ENCODE measurements around the gene ZC3H7B. TPM values are rescaled to one million over a fixed set of nuclear protein-coding genes. Genes with fewer than 3 reads are reported as not detected.

ZC3H7B gene
- total RNA-seq, 1 experiment from 2014 or later = 53.4 TPM

DNA sequence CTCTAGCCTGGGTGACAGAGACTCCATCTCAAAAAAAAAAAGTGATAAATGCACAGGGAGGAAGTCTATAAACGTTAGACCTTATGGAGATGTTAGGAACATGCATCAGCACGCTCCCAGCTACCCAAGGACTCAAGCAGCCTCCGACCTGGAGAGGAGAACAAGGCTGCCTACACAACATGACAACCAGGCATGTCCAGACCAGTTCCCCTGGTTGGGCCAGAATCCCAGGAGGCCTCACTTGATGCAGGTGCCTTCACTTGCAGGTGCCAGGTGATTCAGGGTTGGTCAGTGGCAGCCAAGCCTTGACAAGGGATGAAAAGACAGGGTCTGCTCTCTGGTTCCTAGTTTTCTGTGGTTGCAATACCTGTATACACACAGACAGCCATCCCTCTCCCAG, 21.3 kb upstream of the ZC3H7B start:
- H3K9me3 Mint-ChIP-seq (ENCODE audit: unreplicated experiment) = no peaks in the 10 kb centered on the region
- H3K27ac Mint-ChIP-seq (ENCODE audit: low read depth, unreplicated experiment) = peak overlapping the region; percentile 81
- no TSS peak for BruUV-seq (replicated peaks)
- H3K4me1 Mint-ChIP-seq (ENCODE audit: insufficient read depth, unreplicated experiment) = peaks cover 19% of the 10 kb centered on the region
- peak; percentile 95 for DNase-seq (ENCODE audit: unreplicated experiment)
- ChIA-PET CTCF (interaction anchor here (0.6 to 0.7 kb wide), 2 partner anchors 28 to 251 kb away, joined by 3 read pairs; no protein-coding TSS in a partner anchor), POLR2A (interaction anchor here (0.6 to 2.2 kb wide), 15 partner anchors 9 to 423 kb away, joined by 3 to 13 read pairs (median 4); partner anchors contain the start of genes EP300, TEF, XPNPEP3 and ZC3H7B)
- no peak overlapping the region for H3K4me3 Mint-ChIP-seq (ENCODE audit: unreplicated experiment)
- TF ChIP-seq, protein P1, sequence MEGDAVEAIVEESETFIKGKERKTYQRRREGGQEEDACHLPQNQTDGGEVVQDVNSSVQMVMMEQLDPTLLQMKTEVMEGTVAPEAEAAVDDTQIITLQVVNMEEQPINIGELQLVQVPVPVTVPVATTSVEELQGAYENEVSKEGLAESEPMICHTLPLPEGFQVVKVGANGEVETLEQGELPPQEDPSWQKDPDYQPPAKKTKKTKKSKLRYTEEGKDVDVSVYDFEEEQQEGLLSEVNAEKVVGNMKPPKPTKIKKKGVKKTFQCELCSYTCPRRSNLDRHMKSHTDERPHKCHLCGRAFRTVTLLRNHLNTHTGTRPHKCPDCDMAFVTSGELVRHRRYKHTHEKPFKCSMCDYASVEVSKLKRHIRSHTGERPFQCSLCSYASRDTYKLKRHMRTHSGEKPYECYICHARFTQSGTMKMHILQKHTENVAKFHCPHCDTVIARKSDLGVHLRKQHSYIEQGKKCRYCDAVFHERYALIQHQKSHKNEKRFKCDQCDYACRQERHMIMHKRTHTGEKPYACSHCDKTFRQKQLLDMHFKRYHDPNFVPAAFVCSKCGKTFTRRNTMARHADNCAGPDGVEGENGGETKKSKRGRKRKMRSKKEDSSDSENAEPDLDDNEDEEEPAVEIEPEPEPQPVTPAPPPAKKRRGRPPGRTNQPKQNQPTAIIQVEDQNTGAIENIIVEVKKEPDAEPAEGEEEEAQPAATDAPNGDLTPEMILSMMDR (IDR thresholded peaks at IDR 0.05; ENCODE audit: unreplicated experiment) = no peak
- no peaks in the 10 kb centered on the region for H3K27me3 Mint-ChIP-seq (ENCODE audit: insufficient read depth, unreplicated experiment)
- H3K36me3 Mint-ChIP-seq (ENCODE audit: insufficient read depth, unreplicated experiment) = peaks cover 89% of the 10 kb centered on the region
- intact Hi-C loops (cut with micrococcal nuclease) = loop anchor here (10.0 kb wide), 1 partner anchor 105 kb away; the partner anchor contains the start of gene TEF

DNA sequence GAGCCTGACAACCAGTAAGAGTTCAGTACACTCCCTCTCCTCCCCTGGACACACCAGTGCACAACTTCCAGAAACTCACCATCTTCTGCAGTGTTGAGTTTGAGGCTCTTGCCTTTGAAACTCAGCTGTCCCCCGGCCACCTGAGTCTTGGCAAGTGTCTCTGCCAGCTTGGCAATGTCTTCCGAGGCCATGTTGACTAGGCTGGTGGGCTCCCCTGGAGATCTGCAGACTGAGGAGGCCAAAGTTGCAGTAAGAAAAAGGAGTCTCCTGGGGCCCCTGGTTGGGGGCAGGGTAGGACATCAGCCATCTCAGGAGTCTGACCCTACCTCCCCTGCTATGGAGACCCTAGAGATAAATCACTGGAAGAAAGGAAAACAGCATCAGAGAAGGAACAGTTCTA, 20.5 kb upstream of the ZC3H7B start:
- Mint-ChIP-seq H3K27ac (ENCODE audit: low read depth, unreplicated experiment) (peak overlapping the region; percentile 81), H3K36me3 (ENCODE audit: insufficient read depth, unreplicated experiment) (peaks cover 85% of the 10 kb centered on the region), H3K27me3 (ENCODE audit: insufficient read depth, unreplicated experiment) (no peaks in the 10 kb centered on the region), H3K4me1 (ENCODE audit: insufficient read depth, unreplicated experiment) (peaks cover 19% of the 10 kb centered on the region), H3K4me3 (ENCODE audit: unreplicated experiment) (no peak overlapping the region), H3K9me3 (ENCODE audit: unreplicated experiment) (no peaks in the 10 kb centered on the region)
- ChIA-PET POLR2A (interaction anchor here (0.6 to 2.2 kb wide), 6 partner anchors 16 to 1230 kb away, joined by 3 to 13 read pairs (median 4); partner anchors contain the start of genes TEF and ZC3H7B), CTCF (interaction anchor here (0.6 to 1.2 kb wide), 4 partner anchors 122 to 358 kb away, joined by 3 to 5 read pairs (median 4); no protein-coding TSS in a partner anchor)
- no TSS peak for BruUV-seq (replicated peaks)
- intact Hi-C loops (cut with micrococcal nuclease) = loop anchor here (10.0 kb wide), 1 partner anchor 104 kb away; the partner anchor contains the start of gene TEF
- DNase-seq (ENCODE audit: unreplicated experiment) = no peak
- TF ChIP-seq, protein P1 (IDR thresholded peaks at IDR 0.05; ENCODE audit: unreplicated experiment) = no peak

DNA sequence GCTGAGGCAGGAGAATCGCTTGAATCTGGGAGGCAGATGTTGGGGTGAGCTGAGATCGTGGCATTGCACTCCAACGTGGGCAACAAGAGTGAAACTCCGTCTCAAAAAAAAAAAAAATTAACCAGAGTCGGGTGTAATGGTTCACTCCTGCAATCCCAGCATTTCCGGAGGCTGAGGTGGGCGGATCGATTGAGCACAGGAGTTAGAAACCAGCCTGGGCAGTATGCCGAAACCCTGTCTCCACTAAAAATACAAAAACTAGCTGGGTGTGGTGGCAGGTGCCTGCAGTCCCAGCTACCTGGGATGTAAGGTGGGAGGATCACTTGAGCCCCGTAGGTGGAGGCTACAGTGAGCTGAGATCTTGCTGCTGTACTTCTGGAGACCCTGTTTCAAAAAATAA, 16.9 kb upstream of the ZC3H7B start:
- H3K4me1 Mint-ChIP-seq (ENCODE audit: insufficient read depth, unreplicated experiment) = peaks cover 38% of the 10 kb centered on the region
- POLR2A ChIA-PET = interaction anchor here (0.6 to 6.1 kb wide), 6 partner anchors 13 to 1785 kb away, joined by 3 to 88 read pairs (median 5); partner anchors contain the start of gene ZC3H7B
- DNase-seq (ENCODE audit: unreplicated experiment) = peak; percentile 50
- no TSS peak for BruUV-seq (replicated peaks)
- peak overlapping the region; percentile 35 for H3K27ac Mint-ChIP-seq (ENCODE audit: low read depth, unreplicated experiment)
- peak overlapping the region; percentile 80 for H3K4me3 Mint-ChIP-seq (ENCODE audit: unreplicated experiment)
- H3K9me3 Mint-ChIP-seq (ENCODE audit: unreplicated experiment) = no peaks in the 10 kb centered on the region
- intact Hi-C loops (cut with micrococcal nuclease) = loop anchor here (10.0 kb wide), 1 partner anchor 100 kb away; the partner anchor contains the start of gene TEF
- CTCF ChIA-PET = interaction anchor here (0.6 to 1.1 kb wide), 3 partner anchors 151 to 806 kb away, joined by 3 read pairs; partner anchors contain the start of gene NDUFA6
- TF ChIP-seq, protein P1 (IDR thresholded peaks at IDR 0.05; ENCODE audit: unreplicated experiment) = no peak
- H3K27me3 Mint-ChIP-seq (ENCODE audit: insufficient read depth, unreplicated experiment) = no peaks in the 10 kb centered on the region
- H3K36me3 Mint-ChIP-seq (ENCODE audit: insufficient read depth, unreplicated experiment) = peaks cover 56% of the 10 kb centered on the region

DNA sequence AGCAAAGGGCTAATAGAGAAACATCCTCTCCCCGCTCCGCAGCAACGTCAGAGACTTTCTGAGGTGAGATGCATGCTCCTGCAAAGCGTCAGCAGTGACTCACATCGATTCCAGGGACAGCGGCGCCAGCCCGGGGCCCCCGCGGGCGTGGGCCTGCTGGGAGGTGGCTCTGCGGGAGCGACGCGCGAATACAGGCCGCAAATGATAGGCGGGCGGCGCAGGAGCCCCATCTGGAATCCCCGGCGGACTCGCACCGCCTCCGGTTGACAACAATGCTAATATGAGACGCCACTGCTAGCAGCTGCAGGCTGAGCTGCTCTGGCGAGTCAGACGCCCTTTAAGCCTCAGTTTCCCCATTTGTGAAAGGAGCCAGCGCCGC, 15.9 kb upstream of the ZC3H7B start:
- Mint-ChIP-seq H3K9me3 (ENCODE audit: unreplicated experiment) (no peaks in the 10 kb centered on the region), H3K4me3 (ENCODE audit: unreplicated experiment) (peak overlapping the region; percentile 80), H3K27ac (ENCODE audit: low read depth, unreplicated experiment) (peak overlapping the region; percentile 85), H3K36me3 (ENCODE audit: insufficient read depth, unreplicated experiment) (peaks cover 48% of the 10 kb centered on the region), H3K27me3 (ENCODE audit: insufficient read depth, unreplicated experiment) (no peaks in the 10 kb centered on the region), H3K4me1 (ENCODE audit: insufficient read depth, unreplicated experiment) (peaks cover 35% of the 10 kb centered on the region)
- peak; percentile 92 for DNase-seq (ENCODE audit: unreplicated experiment)
- TSS peak; percentile 59 for BruUV-seq (replicated peaks)
- intact Hi-C loops (cut with micrococcal nuclease) = loop anchor here (10.0 kb wide), 1 partner anchor 99 kb away; the partner anchor contains the start of gene TEF
- CTCF ChIA-PET = interaction anchor here (1.1 kb wide), 1 partner anchor 363 kb away, joined by 3 read pairs; no protein-coding TSS in a partner anchor
- POLR2A ChIA-PET = interaction anchor here (1.0 to 6.1 kb wide), 19 partner anchors 11 to 429 kb away, joined by 3 to 88 read pairs (median 6); partner anchors contain the start of genes ACO2, PHF5A, RBX1 and ST13
- TF ChIP-seq, protein P1 (IDR thresholded peaks at IDR 0.05; ENCODE audit: unreplicated experiment) = no peak

All from MCF 10A (cell line).